ENCODE results near the gene SFXN3.
A peak's percentile ranks its signal among the peaks of the same experiment; 100 is the strongest.

Gene SFXN3

DNA sequence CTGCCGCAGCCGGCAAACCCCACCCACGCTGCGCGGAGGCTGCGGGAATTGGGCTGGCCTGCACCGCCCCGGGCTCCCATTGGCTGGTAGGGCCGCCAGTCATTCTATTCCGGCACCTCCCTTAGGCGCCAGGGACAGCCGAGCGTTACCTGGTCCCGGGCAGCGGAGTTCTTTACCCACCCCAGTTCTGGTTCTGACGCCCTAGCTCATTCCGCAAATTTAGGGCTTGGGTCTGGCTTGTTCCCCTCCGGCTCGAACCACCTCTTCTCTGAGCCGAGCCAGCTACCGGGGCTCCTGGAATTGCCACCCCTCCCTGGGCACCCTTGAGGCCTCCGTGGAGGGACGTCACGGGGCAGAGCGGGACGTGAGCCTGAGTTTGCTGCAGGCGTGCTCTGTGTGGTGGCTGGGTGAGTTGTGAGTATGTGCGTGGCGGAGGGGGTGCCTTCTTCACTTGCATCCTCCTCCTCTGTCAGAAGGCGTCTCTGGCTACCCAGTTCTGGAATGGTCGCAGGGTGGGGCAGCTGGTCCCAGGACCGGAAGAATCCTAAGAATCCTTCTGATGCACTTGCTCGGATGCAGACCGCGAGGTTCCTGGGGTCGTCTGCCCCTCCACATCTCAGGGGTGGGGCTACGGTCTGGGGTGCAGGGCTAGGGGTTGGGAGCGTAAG, at the start of gene SFXN3, which contains the start of gene PDZD7:
Gene SFXN3, plus strand, starts transcription at position 107 of the 668 bp plus-strand sequence. CDS start 3,461 bp downstream, outside the sequence.
Gene PDZD7, minus strand, starts transcription at position 2 of the 668 bp plus-strand sequence. CDS start 910 bp downstream, outside the sequence.
- DNase-seq (ENCODE audit: low read depth, low spot score): peak; percentile 90

- no peak for DNase-seq (ENCODE audit: low read depth, low spot score)
Measured at GRCh38 chr10:100982916-100983830, 47.9 kb upstream of the SFXN3 start.

- no peak for DNase-seq (ENCODE audit: low read depth, low spot score)
Measured at GRCh38 chr10:100983868-100984671, 47.0 kb upstream of the SFXN3 start.

- DNase-seq (ENCODE audit: low read depth, low spot score): no peak
Measured at GRCh38 chr10:100984672-100985177, 46.3 kb upstream of the SFXN3 start.

- no peak for DNase-seq (ENCODE audit: low read depth, low spot score)
Measured at GRCh38 chr10:100985336-100985735, 45.7 kb upstream of the SFXN3 start.

GRCh38 chr10:100986623-100986951, 44.4 kb upstream of the SFXN3 start:
- no peak for DNase-seq (ENCODE audit: low read depth, low spot score)

DNA sequence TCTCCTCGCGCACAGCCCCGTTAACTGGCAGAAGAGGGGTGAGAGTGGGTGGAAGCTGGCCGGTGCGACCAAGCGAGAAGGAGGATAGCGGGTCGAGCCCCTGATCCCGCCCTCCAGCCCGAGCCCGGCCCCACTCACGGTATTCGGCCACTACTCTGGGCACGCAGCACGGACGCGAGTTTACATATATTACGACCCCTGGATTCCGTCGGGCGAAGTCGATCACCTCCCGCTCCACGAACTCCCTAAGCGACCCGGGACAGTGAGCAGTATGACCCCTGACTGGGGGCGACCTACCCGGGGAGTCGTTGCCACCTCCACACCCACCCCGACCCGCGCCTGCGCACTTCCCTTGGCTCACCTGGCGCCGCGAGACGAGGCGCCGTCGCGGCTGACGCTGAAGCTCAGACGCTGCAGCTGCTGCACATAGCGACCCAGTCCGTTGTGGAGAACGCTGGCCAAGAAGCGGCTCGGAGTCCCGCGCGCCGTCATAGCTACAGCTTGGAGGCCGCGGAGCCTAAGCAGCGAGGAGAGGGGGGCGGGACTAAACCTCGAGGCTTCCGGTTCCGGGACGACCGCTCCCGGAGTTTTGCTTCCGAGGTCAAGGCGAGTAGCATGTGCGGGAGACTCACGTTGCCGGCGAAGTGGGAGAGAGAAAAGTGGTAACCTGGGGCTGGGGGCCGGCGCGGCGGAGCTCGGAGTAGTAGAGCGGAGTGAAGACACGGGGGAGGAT, 43.9 kb upstream of the SFXN3 start, which contains the start of the genes MRPL43 and TWNK:
Gene MRPL43, minus strand, starts transcription at position 546 of the 733 bp plus-strand sequence. Its CDS starts 54 bp downstream, at position 492.
Gene TWNK, plus strand, starts transcription at position 592 of the 733 bp plus-strand sequence. CDS start 668 bp downstream, outside the sequence.
- peak; percentile 75 for DNase-seq (ENCODE audit: low read depth, low spot score)

DNA sequence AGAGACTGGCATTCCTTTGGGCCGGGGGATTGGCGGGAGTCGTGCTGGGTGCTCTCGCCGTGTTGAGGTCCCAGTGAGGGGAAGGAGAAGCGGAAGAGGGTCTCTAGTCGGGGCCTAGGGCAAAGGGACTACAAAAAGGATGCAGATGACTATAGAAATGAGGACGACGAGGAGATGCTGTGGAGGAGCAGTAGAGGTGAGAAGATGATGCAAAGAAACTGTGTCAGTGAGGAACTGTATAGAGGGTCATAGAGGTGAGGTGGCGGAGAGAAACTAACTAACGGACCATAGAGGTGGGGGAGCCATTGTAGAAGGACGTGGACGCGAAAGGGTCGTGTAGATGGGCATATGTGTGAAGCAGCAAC, 43.4 kb upstream of the SFXN3 start:
- DNase-seq (ENCODE audit: low read depth, low spot score): no peak

DNA sequence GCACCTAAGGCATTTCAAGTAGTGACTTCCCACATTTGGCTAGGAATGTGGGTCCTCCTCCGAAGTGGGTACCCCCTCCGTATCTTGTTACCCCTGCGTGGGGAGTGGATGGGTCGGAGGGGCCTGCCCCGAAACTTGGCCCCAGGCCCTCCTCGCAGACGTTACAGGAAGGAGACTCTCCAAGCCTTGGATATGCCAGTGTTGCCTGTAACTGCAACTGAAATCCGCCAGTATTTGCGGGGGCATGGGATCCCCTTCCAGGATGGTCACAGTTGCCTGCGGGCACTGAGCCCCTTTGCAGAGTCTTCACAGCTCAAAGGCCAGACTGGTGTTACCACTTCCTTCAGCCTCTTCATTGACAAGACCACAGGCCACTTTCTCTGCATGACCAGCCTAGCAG, 42.9 kb upstream of the SFXN3 start:
- no peak for DNase-seq (ENCODE audit: low read depth, low spot score)

DNA sequence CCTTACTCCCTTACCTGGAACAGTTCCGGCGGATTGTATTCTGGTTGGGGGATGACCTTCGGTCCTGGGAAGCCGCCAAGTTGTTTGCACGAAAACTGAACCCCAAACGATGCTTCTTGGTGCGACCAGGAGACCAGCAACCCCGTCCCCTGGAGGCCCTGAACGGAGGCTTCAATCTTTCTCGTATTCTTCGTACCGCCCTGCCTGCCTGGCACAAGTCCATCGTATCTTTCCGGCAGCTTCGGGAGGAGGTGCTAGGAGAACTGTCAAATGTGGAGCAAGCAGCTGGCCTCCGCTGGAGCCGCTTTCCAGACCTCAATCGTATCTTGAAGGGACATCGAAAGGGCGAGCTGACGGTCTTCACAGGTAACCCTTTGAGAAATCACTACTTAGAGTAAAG, 41.9 kb upstream of the SFXN3 start:
- DNase-seq (ENCODE audit: low read depth, low spot score): no peak

DNA sequence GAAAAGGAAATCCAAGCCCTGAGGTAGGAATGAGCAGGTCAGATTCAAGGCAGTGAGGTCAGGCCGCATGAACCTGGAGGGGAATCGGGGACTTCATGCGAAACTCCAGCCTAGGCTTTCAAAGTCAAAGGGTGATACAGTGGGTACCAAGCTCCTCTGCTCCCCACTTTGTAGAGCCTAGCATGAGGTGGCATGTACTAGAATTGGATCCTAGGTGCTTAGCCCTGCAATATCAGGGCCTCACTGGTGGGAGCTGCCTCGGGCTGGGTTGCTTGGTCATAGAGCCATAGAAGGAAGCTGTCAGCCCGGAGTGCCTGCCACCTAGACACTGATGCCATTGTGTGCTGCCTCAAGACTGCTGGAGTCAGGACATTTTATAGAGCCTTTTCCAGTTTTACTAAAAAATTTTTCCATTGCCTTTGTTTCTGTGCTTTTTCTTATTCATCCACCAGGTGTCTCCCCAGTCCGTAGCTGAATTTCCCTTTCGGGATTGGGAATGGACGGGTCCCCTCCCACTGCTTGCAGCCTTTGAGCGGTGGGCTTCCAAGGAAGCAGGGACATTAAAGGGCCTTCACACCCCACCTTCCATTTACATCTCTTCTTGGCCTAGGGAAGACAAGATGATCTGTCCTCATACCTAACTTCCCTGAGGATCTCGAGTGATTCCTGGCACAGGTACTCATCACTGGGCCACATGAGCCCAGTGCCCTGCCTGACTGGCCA, 36.9 kb upstream of the SFXN3 start:
- no peak for DNase-seq (ENCODE audit: low read depth, low spot score)

- DNase-seq (ENCODE audit: low read depth, low spot score): no peak
Measured at GRCh38 chr10:100995181-100995580, 35.9 kb upstream of the SFXN3 start.

DNA sequence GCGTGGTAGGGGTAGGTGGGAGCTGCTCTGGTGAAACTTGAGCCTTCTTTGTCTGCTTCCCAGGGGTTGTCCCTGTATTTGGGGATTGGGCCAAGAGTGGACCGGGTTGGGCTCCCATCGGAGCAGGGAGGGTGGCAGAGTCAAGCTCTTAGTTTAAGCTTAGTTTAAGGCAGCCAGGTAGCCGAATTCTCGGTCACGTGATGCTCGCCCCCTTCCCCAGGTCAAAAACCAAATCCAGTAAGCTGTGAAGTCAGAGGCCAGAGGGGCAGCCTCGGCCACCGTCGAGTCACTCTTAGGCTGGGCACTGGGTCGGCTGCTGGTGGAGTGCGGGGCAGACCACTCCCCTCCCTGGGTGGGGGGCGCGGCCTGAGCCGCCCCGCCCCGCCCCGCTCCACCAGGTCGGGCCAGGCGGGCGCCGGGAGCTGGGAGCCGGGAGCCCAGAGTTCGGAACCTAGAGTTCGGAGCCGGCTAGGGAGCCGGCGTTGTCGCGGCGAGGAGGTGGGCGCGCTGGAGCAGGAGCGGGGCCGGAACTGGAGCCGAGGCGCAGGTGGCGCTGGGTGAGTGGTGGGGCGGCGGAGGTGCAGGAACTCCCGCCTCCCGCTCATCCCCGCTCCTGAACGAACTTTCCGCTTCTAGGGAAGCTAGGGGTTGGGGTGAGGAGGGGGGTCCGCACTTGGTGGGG, 34.2 kb upstream of the SFXN3 start:
- no peak for DNase-seq (ENCODE audit: low read depth, low spot score)

DNA sequence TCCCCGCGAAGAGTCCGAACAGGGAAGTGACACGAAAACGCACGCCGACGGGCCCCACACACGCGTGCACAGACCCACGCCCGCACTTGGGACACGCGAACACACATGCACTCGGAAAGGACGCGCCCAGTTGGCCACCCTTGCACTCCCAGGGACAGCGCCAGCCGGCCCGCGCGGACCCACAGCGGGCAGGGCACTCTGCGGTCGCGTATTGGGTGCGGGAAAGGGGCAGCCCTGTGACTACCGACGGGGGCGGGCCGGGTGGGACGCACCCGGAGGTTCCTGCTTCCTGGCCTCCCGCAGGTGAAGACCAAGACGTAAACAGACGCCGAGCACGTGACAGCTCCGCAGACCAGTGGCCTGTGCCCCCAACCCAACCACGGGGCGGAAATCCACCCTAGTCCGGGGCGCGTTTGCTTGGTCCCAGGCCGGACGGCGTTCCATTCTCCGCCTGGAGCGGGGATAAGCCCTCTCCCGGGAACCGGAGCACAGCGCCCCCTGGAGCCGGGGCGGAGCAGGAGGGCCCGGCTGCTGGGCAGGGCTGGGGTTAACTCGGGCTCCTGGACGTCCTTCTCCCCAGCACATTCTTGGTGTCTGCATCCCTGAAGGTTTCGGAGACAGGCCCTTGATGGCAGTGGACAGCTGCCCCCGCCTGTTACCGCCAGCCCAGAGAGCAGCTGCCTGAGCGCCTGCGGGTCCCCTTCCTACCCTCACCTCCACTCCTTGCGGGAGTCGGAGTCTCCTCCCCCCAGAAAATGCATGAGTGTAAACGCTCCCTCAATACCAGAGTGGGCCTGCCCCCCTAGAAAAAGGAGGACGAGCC, 33.5 kb upstream of the SFXN3 start:
- peak; percentile 18 for DNase-seq (ENCODE audit: low read depth, low spot score)

GRCh38 chr10:100998183-100998990, 32.6 kb upstream of the SFXN3 start:
- peak; percentile 30 for DNase-seq (ENCODE audit: low read depth, low spot score)

- peak; percentile 52 for DNase-seq (ENCODE audit: low read depth, low spot score)
Measured at GRCh38 chr10:100998991-100999741, 31.9 kb upstream of the SFXN3 start.

- DNase-seq (ENCODE audit: low read depth, low spot score): no peak
Measured at GRCh38 chr10:100999742-101000126, 31.3 kb upstream of the SFXN3 start, which contains the start of gene LZTS2. Gene LZTS2 (plus strand): TSS chr10:100999808. CDS start chr10:101002539, 2,731 bp downstream.
